Hematopoietic multipotent progenitor cell treated with erythropoietin and hydrocortisone succinate and interleukin-3 and kit ligand, for 6 days (in vitro differentiated cells): ENCODE results near the gene C10orf53.

ENCODE experiments used
- DNase-seq: peaks from one replicate; pipeline ENCODE4 v3.0.0-alpha.2; 2015

The C10orf53 gene

DNA sequence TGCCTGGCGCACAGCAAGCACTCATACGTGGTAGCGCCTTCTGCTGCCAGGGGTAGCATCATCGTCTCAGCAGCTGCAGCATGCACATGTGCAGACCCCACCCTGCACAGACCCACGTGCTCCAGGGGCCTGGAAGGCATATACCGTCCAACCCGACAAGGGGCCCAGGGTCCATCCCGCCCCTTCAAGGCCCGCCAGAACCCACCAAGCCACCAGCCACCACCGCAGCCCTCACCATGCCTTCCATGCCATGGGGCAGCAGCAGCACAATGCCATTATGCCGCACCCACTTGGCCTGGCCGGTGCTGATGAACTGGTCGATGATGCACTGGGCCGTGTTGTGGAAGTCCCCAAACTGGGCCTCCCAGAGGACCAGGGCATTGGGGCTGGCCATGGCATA, 60.0 kb downstream of the C10orf53 start:
- no peak for DNase-seq

DNA sequence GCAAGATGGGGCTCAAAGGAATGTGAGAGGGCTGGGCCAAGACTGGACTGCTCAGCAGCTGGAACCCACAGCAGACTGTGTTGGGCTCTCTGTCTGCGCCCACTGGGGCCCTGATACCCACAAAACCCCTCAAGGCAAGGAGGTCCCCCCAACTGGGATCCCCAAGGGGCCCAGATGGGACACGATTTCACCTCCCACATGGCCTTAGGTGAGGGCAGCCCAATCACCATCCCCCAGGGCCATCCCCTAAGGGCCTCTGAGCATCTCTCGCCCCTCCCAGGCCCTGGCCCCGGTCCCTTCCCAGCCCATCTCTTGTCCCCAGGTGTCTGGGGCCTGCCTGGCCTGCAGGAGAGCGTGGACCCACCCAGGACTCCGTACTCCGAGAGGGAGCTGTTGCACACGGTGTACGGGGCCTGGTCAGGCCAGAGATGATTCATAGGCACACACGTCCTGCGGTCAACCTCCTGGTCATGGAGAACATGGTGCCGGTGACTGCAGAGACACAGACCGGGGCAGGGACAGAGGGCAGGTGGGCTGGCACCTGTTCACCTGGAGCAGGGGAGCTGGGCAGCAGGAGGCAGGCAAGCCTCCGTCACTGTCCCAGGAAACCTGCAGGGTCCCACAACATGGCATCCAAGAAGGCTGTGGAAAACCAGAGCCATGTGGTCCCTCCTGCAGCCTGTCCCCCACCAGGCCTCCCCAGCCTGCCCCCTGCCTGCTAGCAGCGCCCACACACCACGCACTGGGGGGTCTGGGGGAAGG, 61.1 kb downstream of the C10orf53 start:
- DNase-seq: no peak

DNA sequence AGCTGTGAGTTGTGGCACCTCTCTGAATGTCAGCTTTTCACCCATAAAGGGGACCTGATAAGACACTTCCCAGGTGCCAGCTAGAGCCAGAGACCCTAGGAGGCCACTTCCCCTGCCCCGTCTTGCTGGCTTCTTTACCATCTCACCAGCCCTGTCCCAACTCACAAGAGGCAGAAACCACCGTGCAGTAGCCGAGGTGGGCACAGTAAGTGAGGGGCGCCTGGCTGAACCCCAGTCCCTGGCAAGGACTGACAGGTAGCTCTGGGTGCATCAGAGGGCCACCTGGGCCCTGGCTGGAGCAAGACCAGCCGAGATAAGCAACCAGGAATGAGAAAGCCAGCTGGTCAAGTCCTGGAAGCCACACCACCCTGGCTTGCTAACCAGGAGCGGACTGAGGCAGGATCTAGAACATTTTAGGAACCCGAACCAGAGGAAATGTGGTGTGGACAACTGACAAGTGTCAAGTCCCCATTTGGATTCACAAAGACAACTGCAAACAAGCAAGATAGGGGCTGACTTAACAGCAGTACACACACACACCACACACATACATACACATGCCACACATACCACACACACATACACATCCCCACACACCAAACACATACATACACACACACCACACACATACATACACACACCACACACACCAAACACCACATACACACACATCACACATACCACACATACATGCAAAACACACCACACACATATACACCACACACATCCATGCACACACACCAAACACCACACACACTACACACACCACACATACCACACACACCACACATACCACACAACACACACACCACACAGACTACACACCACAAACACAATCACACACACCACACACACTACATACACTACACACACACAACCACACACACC, 61.9 kb downstream of the C10orf53 start:
- DNase-seq: no peak

DNA sequence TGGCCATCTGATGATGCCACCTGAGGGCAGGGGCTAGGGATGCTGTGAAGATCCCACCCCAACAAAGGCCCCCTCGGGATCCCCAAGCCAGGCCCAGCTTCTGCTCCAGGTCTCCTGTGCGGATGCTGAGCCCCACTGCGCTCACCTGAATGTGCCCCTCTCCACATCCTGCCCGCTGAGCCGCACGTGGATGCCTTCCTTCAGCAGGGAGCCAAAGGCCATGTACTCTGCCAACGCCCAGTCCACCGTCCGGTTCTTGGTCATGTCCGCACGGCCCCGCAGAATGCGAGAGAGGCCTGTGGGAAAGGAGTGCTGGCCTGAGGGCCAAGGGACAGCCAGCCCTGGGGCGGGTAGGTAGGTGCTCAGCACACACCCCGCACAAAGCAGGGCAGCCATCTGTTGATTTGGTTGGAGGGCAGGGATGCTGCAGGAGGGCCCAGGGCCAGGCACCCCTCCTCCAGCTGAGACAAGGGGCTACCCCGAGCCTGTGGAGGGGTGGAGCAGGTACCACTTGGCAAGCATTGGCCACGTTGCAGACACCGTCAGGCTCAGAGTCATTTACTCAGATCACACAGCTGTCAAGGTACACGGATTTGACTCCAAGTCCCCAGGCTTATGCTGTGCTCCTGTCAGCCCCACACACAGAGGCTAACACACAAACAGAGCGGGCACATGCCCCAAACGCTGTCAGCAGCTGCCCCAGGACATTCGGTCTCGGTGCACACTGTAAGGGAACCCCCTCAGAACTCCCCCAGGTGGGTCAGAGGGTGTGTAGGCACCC, 63.4 kb downstream of the C10orf53 start:
- no peak for DNase-seq

DNA sequence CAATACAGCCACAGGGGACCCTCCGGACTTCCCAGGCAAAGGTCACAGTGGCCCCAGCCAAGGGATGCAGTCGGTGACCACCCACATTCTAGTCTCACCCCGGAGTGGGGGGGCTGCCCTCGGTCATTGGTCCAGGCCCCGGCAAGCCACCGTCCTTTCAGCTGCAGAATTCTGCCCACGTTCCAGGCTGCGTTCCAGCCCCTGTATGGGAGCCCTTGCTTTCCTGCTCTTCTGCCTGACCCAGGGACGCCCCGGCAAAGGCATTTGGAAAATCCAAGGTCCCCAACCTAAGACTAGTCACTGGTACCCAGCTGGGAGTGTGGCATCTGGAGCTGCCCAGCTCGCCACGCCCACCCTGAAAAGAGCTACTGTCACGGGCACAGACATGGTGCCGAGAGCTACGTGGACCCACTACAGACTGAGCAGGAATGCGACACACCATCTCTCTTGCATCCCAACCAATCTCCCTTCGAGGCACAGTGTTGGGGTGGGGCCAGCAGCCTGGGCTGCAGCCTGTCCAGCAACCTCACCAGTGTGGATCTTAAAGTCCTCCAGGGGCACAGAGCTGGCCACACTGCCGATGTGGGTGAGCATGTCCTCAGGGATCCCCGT, 64.1 kb downstream of the C10orf53 start:
- DNase-seq: no peak

DNA sequence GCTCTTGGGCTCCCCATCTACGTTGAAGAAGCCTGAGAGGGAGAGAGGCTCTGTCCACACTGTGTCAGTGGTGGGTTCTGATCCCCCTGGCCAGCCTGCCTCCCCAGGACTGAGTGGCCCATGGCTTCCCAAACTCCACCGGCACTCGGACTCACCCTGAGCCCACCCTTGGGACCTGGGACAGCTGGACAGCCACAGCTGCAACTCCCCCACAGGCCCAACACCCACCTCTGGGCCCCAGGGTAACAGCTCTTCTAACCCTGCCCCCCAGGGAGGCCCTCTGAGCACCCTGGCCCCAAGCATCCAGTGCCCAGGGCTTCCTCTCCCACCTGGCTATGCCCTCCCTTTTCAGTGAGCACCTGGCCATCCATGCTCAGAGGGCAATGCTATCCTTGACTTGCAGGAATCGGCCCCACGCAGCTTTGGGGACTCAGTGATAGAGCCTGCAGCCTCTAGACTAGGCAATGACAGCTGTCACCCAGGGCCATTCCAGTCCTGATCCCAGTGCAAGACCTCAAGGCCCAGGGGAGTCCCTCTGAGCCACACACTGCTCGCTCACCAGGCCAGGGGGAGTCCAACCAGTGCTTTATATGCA, 64.7 kb downstream of the C10orf53 start:
- DNase-seq: no peak

DNA sequence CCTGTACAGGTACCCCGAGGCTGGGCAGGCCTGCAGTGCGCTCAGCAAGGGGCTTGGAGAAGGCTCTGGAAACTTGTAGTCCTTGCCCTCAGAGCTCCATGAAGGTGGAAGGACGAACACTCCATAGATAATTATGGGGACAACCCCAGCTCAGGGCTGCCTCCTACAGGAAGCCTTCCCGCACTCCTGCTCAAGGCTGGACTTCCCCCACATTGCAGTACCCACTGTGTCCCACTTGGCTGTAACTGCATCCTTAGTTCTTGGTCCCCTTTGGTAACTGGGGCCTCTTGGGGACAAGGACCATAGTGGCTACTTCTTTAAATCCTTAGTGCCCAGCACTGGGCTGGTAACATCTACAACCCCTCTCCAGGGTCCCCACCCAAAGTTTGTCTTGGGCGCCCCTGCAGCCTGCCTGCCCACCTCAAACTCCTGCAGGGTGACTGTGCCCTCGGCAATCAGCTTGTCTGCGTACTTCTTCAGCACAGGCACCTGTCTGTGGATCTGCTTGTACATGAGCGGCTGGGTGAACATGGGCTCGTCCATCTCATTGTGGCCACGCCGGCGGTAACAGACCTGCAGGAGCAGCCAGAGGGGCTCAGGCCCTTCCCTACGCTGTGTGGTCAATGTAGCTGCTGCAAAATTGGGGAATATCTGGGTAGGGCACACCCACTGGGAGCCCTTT, 65.6 kb downstream of the C10orf53 start:
- DNase-seq: no peak

DNA sequence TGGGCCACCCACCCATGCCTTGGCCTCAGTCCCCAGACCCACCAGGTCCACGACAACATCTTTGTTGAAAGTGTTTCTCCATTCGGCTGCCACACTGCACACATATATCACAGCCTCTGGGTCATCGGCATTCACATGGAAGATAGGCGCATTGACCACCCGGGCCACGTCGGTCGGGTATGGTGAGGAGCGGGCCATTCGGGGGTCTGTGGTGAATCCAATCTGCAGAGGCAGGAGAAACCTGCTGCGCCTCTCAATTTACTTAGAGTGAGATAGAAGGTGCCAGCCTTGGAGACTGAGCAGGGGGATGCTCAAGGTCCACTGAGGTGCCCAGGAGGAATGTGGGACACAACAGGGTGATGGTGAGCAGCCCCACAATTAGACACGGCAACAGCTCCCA, 66.3 kb downstream of the C10orf53 start:
- no peak for DNase-seq

DNA sequence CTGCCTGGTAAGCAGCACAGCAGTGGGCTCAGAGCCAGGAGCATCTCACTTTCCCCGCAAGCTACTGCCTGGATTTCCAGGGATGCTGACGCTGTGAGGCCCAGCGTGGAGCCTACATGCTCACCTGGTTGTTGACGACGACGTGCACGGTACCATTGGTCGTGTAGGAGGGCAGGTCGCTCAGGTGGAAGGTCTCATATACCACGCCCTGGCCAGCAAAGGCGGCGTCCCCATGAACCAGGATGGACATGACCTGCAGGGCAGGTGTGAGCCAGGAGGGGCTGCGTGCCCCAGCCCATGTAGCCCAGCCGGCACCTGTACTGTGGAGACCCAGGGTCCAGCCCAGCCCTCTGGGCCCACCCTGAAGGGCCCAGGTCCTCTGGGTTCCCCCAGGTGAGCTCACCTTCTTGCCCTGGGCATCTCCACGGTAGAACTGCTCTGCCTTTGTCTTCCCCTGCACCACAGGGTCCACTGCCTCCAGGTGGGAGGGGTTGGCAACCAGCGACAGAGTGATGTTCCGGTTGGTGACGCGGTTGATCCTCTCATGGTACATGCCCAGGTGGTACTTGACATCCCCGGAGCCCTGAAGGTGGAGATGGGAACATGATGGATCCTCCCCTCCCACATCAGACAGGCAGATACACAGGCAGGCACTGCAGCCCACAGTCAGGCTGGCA, 67.3 kb downstream of the C10orf53 start:
- no peak for DNase-seq
